ENCODE data around the gene CBARP. TPM values are rescaled to one million over a fixed set of nuclear protein-coding genes. Genes with fewer than 3 reads are reported as not detected.

The CBARP gene
- total RNA-seq, 1 donor from 2014 or later = 1.2 TPM

- peaks cover 18% of the 10 kb centered on the region for H3K27me3 Mint-ChIP-seq (ENCODE audit: insufficient read depth, low read depth)
- H3K4me3 ChIP-seq = no peak overlapping the region
- peaks cover 4% of the 10 kb centered on the region for H3K4me1 Mint-ChIP-seq
- TF ChIP-seq CTCF (IDR thresholded peaks at IDR 0.05) (no peak), EZH2 (IDR thresholded peaks at IDR 0.05) (no peak), EZH2phosphoT487 (IDR thresholded peaks at IDR 0.05) (no peak)
- peak overlapping the region; percentile 46 for H3K4me3 Mint-ChIP-seq
- no peaks in the 10 kb centered on the region for H3K36me3 Mint-ChIP-seq
- no peak overlapping the region for H3K9ac ChIP-seq
- H3K4me2 ChIP-seq = no peak overlapping the region
- peaks cover 6% of the 10 kb centered on the region for H3K4me1 ChIP-seq
- H3K36me3 ChIP-seq = no peaks in the 10 kb centered on the region
- no peak for DNase-seq (ENCODE audit: low spot score)
- no peaks in the 10 kb centered on the region for H3K79me2 ChIP-seq (ENCODE audit: low read depth)
- no peak overlapping the region for H3K27ac ChIP-seq
- H3K27ac Mint-ChIP-seq = peak overlapping the region; percentile 46
- no peaks in the 10 kb centered on the region for H3K9me3 Mint-ChIP-seq
- H3K27me3 ChIP-seq = no peaks in the 10 kb centered on the region
- H2AFZ ChIP-seq (replicated peaks) = no peak overlapping the region
- H4K20me1 ChIP-seq (ENCODE audit: low read depth) = no peaks in the 10 kb centered on the region
- H3K9me3 ChIP-seq (ENCODE audit: low read depth) = no peaks in the 10 kb centered on the region
- H3F3A ChIP-seq (ENCODE audit: low read depth) = no peaks in the 10 kb centered on the region
These were observed 56.2 kb downstream of the CBARP start for GRCh38 chr19:1181606-1182005.

Other genes with a start within 250 kb of the CBARP start
- gene GRIN3B, start 237.6 kb downstream of the CBARP start, total RNA-seq (ENCODE audit: low replicate concordance) = 5.4 and 5.9 TPM in 2 replicates
- gene TMEM259, start 216.9 kb downstream of the CBARP start, total RNA-seq (ENCODE audit: low replicate concordance) = 31.7 and 175 TPM in 2 replicates
- gene RNU6-2, start 216.5 kb downstream of the CBARP start, total RNA-seq (ENCODE audit: low replicate concordance) = not detected in 2 replicates
- 131 and 196 TPM in 2 replicates for gene CNN2, start 211.4 kb downstream of the CBARP start, total RNA-seq (ENCODE audit: low replicate concordance)
- 1.4 and 21.9 TPM in 2 replicates for gene ABCA7, start 197.9 kb downstream of the CBARP start, total RNA-seq (ENCODE audit: low replicate concordance)
- 9.6 and 18.2 TPM in 2 replicates for gene ARHGAP45, start 170.8 kb downstream of the CBARP start, total RNA-seq (ENCODE audit: low replicate concordance)
- 98.8 and 197 TPM in 2 replicates for gene POLR2E, start 142.6 kb downstream of the CBARP start, total RNA-seq (ENCODE audit: low replicate concordance)
- gene GPX4, start 134.0 kb downstream of the CBARP start, total RNA-seq (ENCODE audit: low replicate concordance) = 289 and 439 TPM in 2 replicates
- 3.3 and 16.2 TPM in 2 replicates for gene SBNO2, start 63.7 kb downstream of the CBARP start, total RNA-seq (ENCODE audit: low replicate concordance)
- 27.4 and 67.3 TPM in 2 replicates for gene STK11, start 32.2 kb downstream of the CBARP start, total RNA-seq (ENCODE audit: low replicate concordance)
- 7.1 and 52.0 TPM in 2 replicates for gene ATP5F1D, start 3.7 kb upstream of the CBARP start, total RNA-seq (ENCODE audit: low replicate concordance)
- 16.1 and 51.3 TPM in 2 replicates for gene MIDN, start 10.6 kb upstream of the CBARP start, total RNA-seq (ENCODE audit: low replicate concordance)
- gene CIRBP, start 31.3 kb upstream of the CBARP start, total RNA-seq (ENCODE audit: low replicate concordance) = 395 and 737 TPM in 2 replicates
- gene FAM174C, start 37.5 kb upstream of the CBARP start, total RNA-seq (ENCODE audit: low replicate concordance) = 4.8 and 14.6 TPM in 2 replicates
- gene EFNA2, start 47.9 kb upstream of the CBARP start, total RNA-seq (ENCODE audit: low replicate concordance) = 13.2 and 34.7 TPM in 2 replicates
- gene NDUFS7, start 145.9 kb upstream of the CBARP start, total RNA-seq (ENCODE audit: low replicate concordance) = 15.4 and 69.3 TPM in 2 replicates
- 13.8 and 53.7 TPM in 2 replicates for gene GAMT, start 163.5 kb upstream of the CBARP start, total RNA-seq (ENCODE audit: low replicate concordance)
- gene DAZAP1, start 169.6 kb upstream of the CBARP start, total RNA-seq (ENCODE audit: low replicate concordance) = 107 and 121 TPM in 2 replicates
- gene RPS15, start 200.4 kb upstream of the CBARP start, total RNA-seq (ENCODE audit: low replicate concordance) = 1,918 and 2,648 TPM in 2 replicates
- 1.3 and 12.2 TPM in 2 replicates for gene APC2, start 212.1 kb upstream of the CBARP start, total RNA-seq (ENCODE audit: low replicate concordance)
- 14.4 and 40.4 TPM in 2 replicates for gene C19orf25, start 241.2 kb upstream of the CBARP start, total RNA-seq (ENCODE audit: low replicate concordance)